IPS-NIHi7 (cell line): Measurements from ENCODE around the gene DNMBP.
"Not testable (repeated sequence)": the region's sequence is repeated elsewhere in the genome, so short reads cannot be mapped to it uniquely, and the experiment has no call there.

Experiments
- DNase-seq: peaks from one replicate; pipeline ENCODE4 v3.0.0; 2012; ENCODE audit warnings: mixed read lengths; ENCODE audit errors: extremely low spot score

The DNMBP gene

DNA sequence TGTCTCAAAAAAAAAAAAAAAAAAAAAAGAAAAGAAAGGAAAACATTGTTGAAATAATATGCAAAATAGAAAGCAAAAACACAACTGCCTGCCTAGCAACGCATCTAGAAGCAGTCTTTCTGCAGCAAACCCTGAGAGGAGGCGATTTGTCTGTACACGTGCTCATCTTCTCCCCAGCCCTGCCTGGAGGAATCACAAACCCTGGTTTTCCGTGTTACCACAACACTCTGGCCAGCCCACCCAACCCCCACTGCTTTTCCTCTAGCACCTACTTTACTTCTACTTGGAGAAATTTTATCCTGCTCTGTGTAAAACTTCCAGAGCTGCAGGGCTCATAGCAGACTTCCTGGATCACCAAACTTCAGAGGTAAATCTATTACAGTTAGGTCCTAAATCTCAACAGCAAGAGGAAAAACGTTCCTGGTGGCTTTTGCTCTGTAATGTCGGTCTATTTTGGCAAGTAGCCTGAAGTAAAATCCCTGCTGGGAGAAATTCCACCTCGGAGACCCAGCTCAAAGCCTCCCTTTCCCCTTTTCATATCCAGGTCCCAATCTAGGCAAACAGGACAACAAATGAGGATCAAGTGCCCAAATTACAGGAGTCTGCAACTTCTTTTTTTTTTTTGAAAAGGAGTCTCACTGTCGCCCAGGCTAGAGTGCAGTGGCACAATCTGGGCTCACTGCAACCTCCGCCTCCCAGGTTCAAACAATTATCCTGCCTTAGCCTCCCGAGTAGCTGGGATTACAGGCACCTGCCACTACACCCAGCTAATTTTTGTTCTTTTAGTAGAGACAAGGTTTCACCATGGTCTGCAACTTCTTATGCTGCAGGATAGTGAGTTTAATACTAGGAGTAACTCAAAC is 91.6 kb downstream of the DNMBP start:
- DNase-seq, result peak; percentile 76

DNA sequence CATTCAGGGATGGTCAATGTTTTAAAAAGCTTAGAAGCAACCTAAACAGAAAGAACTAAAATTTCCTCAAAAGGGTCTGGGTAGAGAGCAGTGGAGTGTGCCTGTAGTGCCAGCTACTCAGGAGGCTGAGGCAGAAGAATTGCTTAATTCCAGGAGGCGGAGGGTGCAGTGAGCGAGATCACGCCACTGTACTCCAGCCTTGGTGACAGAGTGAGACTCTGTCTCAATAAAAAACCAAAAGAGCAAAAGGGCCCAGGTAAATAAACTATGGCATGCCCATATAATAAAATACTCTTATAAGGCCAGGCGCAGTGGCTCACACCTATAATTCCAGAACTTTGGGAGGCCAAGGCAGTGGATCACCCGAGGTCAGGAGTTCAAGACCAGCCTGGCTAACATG is 93.0 kb downstream of the DNMBP start:
- DNase-seq, result no peak

DNA sequence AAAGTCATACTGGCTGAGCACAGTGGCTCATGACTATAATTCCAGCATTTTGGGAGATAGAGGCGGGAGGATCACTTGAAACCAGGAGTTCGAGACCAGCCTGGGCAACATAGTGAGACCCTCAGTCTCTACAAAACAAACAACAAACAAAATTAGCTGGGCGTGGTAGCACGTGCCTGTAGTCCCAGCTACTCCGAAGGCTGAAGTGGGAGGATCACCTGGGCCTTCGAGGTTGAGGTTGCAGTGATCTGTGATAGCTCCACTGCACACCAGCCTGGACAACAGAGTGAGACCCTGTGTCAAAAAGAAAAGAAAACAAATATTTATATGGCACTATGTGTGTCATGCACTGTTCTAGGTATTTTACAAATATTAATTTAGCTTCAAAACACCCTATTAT is 94.3 kb downstream of the DNMBP start:
- no peak for DNase-seq

DNA sequence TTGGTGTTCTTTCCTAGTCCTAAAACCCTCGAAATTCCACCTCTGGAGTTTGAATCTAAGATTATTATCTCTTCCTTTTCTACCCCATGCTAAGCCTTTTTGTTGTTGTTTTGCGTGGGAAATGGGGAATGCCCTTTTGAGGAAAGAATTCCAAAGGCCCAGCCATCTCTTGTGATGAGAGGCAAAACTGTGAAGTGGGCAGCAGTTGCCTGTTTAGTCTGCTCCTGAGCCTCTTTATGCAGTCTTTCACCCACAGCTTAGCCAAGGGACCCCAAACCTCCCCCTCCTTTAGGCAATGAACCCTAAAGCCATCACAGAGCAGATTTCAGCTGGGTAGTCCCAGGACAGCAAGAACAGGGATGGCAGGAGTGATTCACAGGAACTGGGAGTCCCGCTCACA is 95.5 kb downstream of the DNMBP start:
- no peak for DNase-seq

DNA sequence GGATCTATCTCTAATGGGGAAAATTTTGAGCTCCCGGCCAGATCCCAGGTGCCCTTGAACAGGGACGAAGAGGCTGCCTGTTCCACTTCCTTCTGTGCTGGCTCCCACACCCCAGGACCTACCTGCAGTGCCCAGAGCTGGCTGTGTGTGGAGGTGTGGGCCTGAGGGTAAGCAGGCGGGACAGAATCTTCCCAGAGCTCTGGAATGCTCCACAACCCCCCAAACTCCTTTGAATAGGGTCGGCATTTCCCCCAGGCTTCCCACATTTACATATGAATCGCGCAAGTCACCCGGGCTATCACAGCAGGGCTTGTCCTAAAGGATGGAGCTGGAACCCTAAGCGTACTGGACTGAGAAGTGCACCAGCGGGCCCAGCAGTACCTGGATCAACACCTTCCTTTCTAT is 95.9 kb downstream of the DNMBP start:
- peak; percentile 92 for DNase-seq

DNA sequence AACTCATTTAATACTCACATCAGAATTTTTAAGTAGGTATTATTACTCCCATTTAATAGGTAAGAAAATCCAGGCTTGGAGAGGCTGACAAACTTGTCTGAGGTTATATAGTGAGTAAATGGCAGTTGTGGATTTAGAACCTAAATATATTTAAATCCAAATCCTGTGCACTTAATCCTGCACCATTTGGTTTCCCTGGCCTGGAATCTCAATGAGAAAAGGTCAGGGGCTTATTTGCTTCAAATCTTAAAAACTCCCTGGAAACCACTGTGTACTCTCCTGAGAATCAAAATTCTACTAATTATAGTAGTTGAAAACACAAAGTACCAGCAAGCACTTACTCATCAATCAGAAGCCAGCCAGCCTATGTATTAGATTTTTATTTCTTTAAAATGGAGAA is 97.7 kb downstream of the DNMBP start:
- DNase-seq, result no peak

DNA sequence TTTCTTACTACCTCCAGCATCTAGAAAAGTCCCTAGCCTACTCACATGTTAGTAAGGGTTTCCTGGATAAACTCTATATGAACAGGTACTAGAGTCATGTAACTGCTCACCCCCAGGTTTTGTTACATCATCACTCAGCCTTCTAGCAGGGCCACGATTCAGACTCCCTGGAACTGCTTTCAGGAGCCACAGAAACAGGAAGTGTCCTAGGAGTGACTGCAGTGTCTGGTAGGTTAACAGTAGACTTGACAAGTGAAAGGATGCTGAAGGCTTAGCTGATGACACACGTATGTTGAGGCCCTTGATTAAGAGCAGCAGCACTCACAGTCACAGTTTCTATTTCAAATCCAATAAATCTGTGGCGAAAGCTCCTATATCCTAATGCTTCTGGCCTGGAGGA is 101.2 kb downstream of the DNMBP start:
- no peak for DNase-seq

DNA sequence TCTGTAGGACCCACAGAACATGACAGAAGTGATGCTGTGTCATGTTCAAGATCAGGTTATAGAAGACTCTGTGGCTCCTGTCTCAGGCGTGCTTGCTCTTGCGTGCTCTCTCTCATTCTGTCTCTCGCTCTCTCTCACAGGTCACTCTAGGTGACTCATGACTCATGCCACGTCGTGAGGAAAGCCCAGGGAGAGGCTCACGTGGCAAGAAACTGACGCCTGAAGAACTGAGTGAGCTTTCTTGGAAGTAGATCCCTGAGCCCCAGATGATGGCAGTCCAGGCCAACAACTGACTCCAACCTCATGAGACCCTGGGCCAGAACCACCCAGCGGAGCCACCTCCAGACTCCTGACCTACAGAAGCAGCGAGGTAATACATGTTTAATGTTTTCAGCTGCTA is 103.3 kb downstream of the DNMBP start:
- DNase-seq, result no peak

DNA sequence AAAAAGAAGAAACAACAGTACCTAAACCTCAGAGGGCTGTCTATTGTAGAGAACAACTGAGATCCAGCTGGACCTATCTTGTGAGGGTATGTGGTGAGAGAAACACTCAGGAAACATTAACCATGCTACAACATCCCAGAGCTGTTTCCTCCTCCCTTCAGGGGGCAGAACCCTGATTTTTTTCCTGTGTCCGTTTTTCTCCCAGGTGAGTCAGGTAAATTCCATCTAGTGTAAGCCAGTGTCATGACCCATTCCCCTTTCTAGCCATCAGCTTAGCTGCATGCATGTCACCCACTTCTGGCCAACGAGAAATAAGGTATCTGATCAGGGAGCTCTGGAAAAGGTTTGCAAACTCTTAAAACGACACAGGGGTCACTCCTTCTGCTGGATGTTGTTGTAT is 103.8 kb downstream of the DNMBP start:
- no peak for DNase-seq

DNA sequence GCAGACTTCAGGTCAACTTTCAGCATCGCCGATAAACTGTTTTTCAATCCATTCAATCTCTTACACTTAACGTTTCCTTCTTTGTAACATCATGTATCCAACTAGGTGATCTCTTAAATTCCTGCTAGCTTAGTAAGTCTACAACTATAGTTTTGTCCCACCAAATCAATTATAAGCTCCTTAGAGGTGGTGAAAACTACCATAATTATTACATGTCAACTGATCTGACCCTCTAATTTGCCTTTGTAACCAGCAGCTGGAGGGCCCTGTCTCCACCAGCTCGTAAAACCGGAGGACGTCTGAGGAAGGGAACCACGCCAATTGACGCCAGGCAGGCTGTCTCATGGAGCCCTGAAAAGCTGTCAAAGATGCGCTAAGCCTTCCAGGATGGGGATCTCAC is 113.9 kb downstream of the DNMBP start:
- DNase-seq, result no peak

DNA sequence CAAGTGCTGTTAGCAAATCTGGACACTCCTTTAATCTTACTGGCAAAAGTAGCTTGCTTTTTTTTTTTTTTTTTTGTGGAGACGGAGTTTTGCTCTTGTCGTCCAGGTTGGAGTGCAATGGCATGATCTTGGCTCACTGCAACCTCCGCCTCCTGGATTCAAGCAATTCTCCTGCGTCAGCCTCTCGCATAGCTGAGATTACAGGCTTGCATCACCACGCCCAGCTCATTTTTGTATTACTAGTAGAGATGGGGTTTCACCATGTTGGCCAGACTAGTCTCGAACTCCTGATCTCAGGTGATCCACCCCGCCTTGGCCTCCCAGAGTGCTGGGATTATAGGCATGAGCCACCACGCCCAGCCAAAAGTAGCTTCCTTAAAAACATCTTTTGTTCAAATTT is 114.7 kb downstream of the DNMBP start:
- DNase-seq, result not testable (repeated sequence)

DNA sequence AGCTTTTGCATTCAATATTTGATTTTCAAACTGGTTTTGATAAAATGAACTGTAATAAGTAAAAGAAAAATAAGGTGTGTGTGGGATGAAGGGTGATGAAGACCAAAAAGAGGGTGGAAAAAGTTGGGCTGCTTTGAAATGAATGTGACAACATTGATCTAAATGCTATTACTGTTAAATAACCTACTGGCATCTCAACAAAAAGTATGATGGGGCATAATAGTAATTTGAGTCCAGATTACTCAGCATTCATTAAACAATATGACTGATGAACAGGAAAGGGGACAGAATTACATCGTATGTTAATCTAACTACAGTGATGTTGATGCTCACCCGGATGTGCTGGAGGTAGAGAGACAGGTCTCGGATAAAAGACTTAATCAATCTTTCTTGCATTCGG is 115.1 kb downstream of the DNMBP start:
- DNase-seq, result no peak

DNA sequence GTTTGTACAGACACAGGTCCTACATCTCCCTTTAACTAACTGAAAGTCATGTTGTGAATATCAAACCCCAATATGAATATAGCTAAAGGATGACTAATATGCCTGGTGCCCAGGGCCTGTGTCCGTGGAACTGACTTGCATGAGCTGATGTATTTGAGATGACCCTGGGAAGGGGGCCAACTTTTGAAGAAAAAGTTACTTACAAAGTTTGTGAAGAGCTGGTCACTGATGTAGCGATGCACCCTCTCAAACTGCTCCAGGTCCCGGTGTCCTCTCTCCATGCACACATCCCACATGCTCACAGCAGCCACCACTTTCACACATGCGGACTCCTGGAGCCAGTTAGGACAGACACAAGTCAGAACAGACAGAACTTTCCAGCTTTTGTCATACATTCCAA is 121.1 kb downstream of the DNMBP start:
- no peak for DNase-seq

DNA sequence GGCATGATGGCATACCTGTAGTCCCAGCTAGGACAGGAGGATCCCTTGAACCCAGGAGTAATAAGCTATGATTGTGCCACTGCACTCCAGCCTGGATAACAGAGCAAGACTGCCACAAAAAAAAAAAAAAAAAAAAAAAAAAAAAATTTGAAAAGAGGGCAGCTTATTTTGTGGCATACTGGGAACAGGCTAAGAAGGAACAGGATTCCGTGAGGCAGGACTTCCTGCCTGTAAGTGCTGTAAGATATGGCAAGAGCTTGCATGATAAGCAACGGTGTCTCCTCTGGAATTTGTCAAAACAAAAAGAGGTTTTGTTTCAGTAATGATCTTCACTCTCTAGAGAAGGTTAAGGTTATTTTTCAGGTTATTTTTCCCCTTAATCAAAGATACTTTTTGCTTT is 126.2 kb downstream of the DNMBP start:
- DNase-seq, result no peak

DNA sequence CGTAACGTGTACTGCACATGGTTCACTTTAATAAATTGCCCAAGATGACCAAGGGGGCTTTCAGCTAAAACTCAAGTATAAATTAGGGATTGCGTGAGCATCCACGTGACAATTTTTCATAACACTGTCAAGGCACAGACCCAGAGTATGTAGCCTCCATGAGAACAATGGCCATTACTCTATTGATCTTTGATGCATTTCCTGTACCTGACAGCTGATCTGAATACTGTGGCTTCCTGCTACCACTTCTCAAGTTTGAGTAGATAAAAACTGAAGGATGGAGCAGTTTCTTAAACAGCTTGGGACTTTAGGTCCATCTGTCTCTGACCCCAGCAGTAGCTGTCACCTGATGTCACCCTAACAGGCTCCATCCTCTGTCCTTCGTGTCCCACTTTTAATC is 128.4 kb downstream of the DNMBP start:
- no peak for DNase-seq

DNA sequence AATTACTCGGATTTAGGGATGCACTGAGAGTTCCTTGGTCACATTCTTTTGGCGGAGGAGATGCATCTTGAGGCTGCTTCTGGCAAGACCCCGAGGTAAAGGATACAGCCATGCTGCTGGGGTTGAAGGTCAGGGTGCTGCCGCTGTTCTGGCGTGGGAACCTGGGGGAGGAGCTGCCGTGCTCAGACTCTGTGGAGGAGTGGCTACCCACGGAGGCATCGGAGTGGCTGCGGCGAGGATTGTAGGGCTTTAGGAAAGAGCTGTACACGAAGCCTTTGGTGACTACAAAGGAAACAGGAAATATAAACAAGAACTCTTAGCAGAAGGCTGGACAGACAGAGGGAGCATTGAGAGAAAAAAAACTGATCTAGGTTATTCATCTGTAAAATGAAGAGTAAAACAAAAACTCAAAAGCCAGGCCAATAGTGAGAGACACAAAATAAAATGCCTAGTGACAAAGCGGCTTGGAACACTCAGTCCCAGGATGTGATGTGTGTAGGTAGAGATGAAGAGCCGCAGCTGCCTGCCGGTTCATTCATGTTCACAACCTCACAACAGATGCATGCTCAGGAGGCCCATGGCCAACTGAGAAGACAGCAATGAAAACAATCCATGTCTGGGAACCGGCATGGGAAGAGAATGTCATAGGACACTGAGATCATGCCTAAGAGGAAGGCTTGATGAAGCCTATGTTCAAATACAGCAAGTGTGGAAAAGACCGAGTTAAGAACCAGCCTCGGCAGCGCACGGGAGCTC is 129.5 kb downstream of the DNMBP start:
- DNase-seq, result no peak

DNA sequence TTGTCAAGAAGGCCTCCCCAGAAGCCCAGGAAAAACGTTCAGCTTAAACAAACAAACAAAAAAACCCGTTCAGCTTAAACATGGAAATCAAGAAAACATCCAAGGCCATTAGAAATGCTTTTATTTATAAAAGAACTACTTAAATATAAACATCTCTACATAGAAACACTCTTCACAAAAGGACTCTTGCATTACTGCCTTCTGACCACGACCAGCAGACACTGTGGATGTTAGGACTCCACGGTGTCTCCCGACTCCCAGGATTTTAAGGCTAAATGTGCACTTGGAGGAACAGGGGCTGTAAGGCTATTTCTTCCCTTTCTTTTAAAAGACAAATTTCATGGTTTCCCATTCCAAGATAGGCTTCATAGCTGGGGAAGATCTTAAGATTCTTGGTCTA is 134.3 kb downstream of the DNMBP start:
- peak; percentile 5 for DNase-seq

DNA sequence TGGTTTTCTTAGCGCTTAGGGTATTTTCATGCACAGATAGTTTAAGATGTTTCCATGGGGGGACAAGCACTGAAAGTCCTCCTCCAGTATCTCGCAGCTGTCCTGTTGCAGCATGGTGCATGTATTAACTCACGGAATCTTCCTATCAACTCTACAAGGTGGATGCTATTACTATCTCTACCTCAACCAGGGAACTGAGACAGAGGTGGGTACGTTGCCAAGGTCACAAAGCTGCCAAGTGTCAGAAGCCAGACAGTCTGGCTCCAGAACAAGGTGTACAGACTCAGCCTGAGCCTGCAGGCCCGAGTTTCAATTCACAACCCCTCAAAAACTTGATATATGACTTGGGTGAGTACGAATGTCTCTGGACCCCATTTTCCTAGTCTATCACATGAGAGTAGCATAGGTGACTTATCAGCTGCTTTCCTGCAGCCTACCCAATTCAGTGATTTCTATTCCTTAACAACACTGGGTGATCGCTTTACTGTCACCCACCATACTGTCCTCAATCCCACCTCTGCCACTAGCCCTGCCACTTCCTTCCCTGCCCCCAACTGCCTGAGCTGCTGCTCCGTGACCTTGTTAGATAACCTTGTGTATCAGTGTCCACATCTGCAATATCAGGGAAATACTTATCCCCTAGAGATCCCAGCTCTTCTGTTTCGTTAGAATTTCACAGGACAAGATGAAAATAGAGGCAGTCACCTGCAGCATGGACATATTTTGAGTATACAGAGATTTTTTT is 135.2 kb downstream of the DNMBP start:
- peak; percentile 8 for DNase-seq

DNA sequence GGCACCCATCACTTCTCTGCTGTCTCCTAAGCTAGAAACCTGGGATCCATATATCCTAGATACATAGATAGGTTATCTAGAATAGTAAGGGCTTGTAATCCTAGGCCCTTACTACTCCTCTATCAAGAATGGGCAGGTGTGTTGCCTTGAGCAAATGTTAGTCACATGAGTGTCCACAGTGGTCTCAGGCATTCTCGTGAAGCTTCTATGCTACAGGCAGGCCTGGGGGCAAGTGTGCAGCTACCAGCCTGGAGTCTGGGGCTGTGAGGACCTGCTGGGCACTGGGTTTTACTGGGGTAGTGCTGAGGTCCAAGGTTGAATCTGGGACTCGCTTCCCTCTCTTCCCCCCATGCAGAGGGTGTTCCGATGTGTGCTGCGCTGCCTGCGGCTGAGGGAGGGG is 135.9 kb downstream of the DNMBP start:
- no peak for DNase-seq

DNA sequence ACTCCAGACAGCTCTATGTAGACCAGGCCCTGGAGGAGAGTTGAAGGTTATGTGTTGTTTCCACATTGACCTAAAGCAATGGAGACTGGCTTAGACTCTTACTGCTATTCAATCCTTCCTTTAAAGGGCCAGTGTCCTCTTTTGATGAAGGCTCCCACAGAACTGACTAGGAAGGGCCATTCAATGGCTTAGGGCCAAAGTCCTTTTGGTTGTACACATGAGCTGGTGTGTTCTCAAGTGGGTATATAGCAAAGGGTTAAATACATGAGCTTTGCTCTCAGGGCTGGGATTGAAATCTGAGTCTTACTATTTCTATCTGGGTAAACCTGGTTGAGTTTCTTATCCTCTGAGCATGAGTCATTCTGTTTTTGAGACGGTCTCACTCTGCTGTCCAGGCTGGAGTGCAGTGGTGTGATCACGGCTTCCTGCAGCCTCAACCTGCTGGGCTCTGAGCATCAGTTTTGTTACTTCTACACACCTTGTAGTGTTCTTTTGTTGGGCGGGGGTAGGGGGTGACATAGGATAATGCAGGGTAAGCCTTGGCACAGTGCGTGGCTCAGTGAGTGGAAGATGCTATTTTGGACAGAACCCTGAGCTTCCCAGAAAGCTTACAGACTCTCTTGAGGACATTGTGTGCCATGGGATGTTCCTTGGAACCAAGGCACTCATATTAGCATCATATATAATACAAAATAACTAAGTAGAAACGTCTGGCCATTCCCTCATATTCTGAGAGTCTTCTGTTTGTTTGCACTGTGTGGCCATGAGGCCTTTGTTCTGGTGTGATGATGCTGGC is 137.2 kb downstream of the DNMBP start:
- DNase-seq, result peak; percentile 8

DNA sequence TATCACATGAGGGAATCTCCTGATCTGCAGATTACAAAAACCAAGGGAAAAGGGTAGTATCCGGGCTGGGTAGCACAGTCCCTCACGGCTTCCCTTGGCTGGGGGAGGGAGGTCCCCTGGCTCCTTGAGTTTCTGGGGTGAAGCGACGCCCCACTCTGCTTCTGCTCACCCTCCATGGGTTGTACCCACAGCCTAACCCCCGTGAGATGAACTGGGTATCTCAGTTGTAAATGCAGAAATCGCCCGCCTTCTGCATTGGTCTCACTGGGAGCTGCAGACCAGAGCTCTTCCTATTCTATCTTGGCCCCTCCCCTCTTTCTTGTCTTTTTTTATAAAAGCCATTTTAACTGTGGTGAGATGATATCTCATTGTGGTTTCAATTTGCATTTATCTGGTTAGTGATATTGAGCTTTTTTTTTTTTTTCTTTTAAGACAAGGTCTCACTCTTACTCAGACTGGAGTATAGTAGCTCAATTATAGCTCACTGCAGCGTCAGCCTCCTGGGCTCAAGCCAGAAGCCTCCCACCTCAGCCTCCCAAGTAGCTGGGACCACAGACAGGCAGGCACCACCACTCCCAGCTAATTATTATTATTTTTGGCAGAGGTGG is 139.5 kb downstream of the DNMBP start:
- no peak for DNase-seq
